ENCODE results near the gene ZEB2. TPM values are rescaled to one million over a fixed set of nuclear protein-coding genes. Genes with fewer than 3 reads are reported as not detected.

ZEB2 gene
- total RNA-seq, 2 experiments from 2014 or later, result 13.5 to 14.9 TPM

DNA sequence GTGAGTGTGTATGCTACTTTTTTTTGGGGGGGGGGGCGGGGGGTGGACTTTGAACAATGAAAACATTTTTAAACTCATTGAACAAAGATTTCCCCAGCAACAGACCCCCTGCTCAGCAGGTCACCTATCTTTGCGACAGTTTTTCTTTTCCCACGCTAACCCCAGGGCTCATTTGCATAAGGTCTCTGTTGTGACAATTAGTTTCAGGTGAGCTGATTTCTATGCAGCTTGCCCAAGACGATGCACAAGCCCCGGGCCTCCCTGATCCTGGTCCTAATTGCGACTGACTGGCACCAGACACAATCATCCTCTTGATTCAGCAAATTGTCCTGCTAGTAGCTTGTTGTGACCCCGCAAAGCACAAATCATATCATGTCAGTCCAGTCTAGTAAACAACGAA lies 40.3 kb downstream of the ZEB2 start:
- H3K27me3 Mint-ChIP-seq, result no peaks in the 10 kb centered on the region
- TF ChIP-seq, protein P1, sequence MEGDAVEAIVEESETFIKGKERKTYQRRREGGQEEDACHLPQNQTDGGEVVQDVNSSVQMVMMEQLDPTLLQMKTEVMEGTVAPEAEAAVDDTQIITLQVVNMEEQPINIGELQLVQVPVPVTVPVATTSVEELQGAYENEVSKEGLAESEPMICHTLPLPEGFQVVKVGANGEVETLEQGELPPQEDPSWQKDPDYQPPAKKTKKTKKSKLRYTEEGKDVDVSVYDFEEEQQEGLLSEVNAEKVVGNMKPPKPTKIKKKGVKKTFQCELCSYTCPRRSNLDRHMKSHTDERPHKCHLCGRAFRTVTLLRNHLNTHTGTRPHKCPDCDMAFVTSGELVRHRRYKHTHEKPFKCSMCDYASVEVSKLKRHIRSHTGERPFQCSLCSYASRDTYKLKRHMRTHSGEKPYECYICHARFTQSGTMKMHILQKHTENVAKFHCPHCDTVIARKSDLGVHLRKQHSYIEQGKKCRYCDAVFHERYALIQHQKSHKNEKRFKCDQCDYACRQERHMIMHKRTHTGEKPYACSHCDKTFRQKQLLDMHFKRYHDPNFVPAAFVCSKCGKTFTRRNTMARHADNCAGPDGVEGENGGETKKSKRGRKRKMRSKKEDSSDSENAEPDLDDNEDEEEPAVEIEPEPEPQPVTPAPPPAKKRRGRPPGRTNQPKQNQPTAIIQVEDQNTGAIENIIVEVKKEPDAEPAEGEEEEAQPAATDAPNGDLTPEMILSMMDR (IDR thresholded peaks at IDR 0.05), result no peak

DNA sequence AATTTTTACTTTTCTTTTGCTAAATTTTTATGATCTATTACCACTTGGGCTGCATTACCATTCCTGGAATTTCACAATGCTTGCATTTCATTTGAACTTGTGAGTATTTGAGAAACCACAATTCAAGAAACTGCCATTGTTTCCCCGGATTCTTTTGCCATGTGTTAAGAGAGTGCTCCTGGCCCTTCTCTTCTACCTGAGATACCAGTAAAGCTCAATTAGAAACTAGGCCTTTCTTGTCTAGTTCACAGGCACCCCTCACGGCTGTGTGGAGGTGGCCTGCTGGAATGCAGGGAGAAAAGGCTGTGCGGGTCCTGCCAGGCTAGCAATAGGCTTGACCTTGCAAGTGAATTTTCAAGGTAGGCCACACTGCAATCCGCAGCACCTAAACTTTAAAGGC lies 40.8 kb downstream of the ZEB2 start:
- ATAC-seq (no peak), DNase-seq (no peak)
- H3K9me3 Mint-ChIP-seq, result no peaks in the 10 kb centered on the region
- no peak overlapping the region for H3K4me3 Mint-ChIP-seq
- POLR2A ChIA-PET, result no interaction called here
- intact Hi-C loops (cut with micrococcal nuclease), result no loop called here
- no peaks in the 10 kb centered on the region for H3K36me3 Mint-ChIP-seq (ENCODE audit: low read depth)
- CTCF ChIA-PET, result interaction anchor here (0.8 to 0.9 kb wide), 2 partner anchors 8 to 64 kb away, joined by 3 read pairs; no protein-coding TSS in a partner anchor
- no peak overlapping the region for H3K27ac Mint-ChIP-seq
- TF ChIP-seq, protein P1 (IDR thresholded peaks at IDR 0.05), result no peak
- H3K27me3 Mint-ChIP-seq, result no peaks in the 10 kb centered on the region
- peaks cover 18% of the 10 kb centered on the region for H3K4me1 Mint-ChIP-seq (ENCODE audit: low read depth)

More for the DNA sequence above, 40.3 kb downstream of the ZEB2 start:
- intact Hi-C loops (cut with micrococcal nuclease), result no loop called here
- H3K4me1 Mint-ChIP-seq (ENCODE audit: low read depth), result peaks cover 18% of the 10 kb centered on the region
- no peak for DNase-seq
- ChIA-PET CTCF (interaction anchor here (0.8 kb wide), 1 partner anchor 65 kb away, joined by 3 read pairs; no protein-coding TSS in a partner anchor), POLR2A (no interaction called here)
- no peaks in the 10 kb centered on the region for H3K9me3 Mint-ChIP-seq
- no peak overlapping the region for H3K27ac Mint-ChIP-seq
- H3K36me3 Mint-ChIP-seq (ENCODE audit: low read depth), result no peaks in the 10 kb centered on the region
- no peak overlapping the region for H3K4me3 Mint-ChIP-seq
- no peak for ATAC-seq

DNA sequence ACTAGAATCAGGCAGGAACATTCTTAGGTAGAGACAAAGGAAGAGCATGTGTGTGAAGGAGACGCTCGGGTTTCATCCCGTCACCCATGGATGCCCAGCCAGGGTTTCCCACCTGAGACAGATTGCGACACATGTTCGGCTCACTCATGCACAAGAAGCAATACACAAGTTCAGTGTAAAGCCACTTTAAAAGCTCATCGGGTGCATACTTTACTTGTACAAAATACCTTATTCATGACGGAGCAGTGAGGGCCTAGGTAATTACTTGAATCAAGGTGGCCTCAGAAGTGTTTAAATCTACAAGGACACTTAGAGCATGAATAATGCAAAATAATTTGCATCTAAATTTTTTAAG lies 42.0 kb downstream of the ZEB2 start:
- no peak overlapping the region for H3K27ac Mint-ChIP-seq

DNA sequence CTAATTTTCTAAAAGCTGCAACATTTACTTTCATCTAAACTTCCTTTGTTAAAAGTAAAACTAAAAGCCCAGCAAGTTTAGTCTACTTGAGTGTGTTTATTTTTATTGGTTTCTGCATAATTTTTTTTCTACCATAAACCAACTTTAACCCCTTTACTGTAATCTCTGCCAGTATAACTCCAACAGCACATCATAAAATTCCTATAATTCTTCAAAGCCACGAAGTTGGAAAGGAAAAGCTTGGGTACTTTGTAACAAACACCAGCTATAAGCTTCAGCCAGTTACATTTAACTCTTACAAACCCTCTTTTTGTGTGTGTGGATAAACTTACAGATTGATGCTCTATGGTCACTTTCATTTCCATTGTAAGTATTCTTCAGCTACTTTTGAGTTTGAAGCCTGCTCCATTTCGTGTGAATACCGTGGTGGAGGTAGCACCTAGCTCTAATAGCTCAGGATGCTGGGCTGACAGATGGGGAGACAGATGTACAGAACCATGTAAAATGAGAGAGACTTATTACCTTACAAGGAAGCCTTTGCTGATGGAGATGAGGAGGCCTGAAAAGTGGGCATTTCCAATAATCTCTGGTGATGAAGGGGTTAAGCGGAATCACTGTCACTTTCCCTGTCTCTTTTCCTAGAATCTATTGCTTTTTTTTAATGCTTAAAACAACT lies 42.5 kb downstream of the ZEB2 start:
- DNase-seq (no peak), ATAC-seq (no peak)
- Mint-ChIP-seq H3K4me3 (no peak overlapping the region), H3K9me3 (no peaks in the 10 kb centered on the region), H3K27me3 (no peaks in the 10 kb centered on the region), H3K36me3 (ENCODE audit: low read depth) (no peaks in the 10 kb centered on the region), H3K27ac (no peak overlapping the region), H3K4me1 (ENCODE audit: low read depth) (peaks cover 18% of the 10 kb centered on the region)
- ChIA-PET POLR2A (interaction anchor here (0.6 kb wide), 1 partner anchor 46 kb away, joined by 4 read pairs; no protein-coding TSS in a partner anchor), CTCF (interaction anchor here (1.3 to 1.4 kb wide), 3 partner anchors 9 to 13 kb away, joined by 3 to 4 read pairs (median 4); no protein-coding TSS in a partner anchor)
- intact Hi-C loops (cut with micrococcal nuclease), result no loop called here
- TF ChIP-seq, protein P1 (IDR thresholded peaks at IDR 0.05), result no peak

More for the DNA sequence above, 42.0 kb downstream of the ZEB2 start:
- Mint-ChIP-seq H3K27me3 (no peaks in the 10 kb centered on the region), H3K36me3 (ENCODE audit: low read depth) (no peaks in the 10 kb centered on the region), H3K4me3 (no peak overlapping the region), H3K9me3 (no peaks in the 10 kb centered on the region), H3K4me1 (ENCODE audit: low read depth) (peaks cover 18% of the 10 kb centered on the region)
- ATAC-seq, result no peak
- intact Hi-C loops (cut with micrococcal nuclease), result no loop called here
- no peak for DNase-seq
- POLR2A ChIA-PET, result interaction anchor here (0.6 kb wide), 1 partner anchor 46 kb away, joined by 4 read pairs; no protein-coding TSS in a partner anchor
- CTCF ChIA-PET, result interaction anchor here (1.3 to 1.4 kb wide), 3 partner anchors 9 to 13 kb away, joined by 3 to 4 read pairs (median 4); no protein-coding TSS in a partner anchor
- TF ChIP-seq, protein P1 (IDR thresholded peaks at IDR 0.05), result no peak

DNA sequence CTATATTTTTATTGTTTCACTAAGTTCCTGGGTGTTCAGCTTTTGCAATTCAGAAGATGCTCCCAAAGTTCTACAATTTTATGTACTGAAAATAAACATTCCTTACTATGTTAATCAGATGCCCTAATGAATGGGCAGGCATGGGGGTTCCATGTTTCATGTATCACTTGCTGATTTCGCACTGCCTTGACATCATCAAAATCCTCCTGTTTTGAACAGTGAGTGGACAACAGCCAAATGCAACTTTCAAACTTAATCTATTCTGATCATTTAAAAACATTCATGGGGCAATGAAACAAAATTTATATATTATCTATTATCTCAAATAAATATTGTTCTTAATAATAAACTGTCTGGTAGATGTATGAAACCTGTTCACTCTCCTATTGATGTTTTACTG lies 43.2 kb downstream of the ZEB2 start:
- no peaks in the 10 kb centered on the region for H3K36me3 Mint-ChIP-seq (ENCODE audit: low read depth)
- H3K4me1 Mint-ChIP-seq (ENCODE audit: low read depth), result peaks cover 16% of the 10 kb centered on the region
- ATAC-seq (no peak), DNase-seq (no peak)
- TF ChIP-seq, protein P1 (IDR thresholded peaks at IDR 0.05), result no peak
- H3K27ac Mint-ChIP-seq, result no peak overlapping the region
- ChIA-PET POLR2A (no interaction called here), CTCF (interaction anchor here (1.3 to 1.4 kb wide), 3 partner anchors 8 to 14 kb away, joined by 3 to 4 read pairs (median 4); no protein-coding TSS in a partner anchor)
- H3K9me3 Mint-ChIP-seq, result no peaks in the 10 kb centered on the region
- no peaks in the 10 kb centered on the region for H3K27me3 Mint-ChIP-seq
- H3K4me3 Mint-ChIP-seq, result no peak overlapping the region
- intact Hi-C loops (cut with micrococcal nuclease), result no loop called here

Data from activated CD8-positive, alpha-beta T cell treated with anti-CD3 and anti-CD28 coated beads for 36 hours (primary cell).